Fibroblast of the aortic adventitia (primary cell): ENCODE results near the gene PIK3R5. TPM values are rescaled to one million over a fixed set of nuclear protein-coding genes. Genes with fewer than 3 reads are reported as not detected.

Source experiments
- DNase-seq: peaks from one replicate; pipeline ENCODE4 v3.0.0-alpha.2; 2010; ENCODE audit warnings: low read depth
- H3K4me3 ChIP-seq: 2 replicates; pipeline ENCODE4 v1.5.1; 2011; ENCODE audit warnings: low read depth, mild to moderate bottlenecking, control low read depth, low read length, moderate library complexity
- total RNA-seq: library from RNA; depleted of rRNA; stranded (reverse); fragments of >200 nt; gene quantifications from 2 replicates; pipeline ENCODE4 v1.2.3, GENCODE V29; 2012; ENCODE audit warnings: low replicate concordance
- TF ChIP-seq, protein P1 (sequence below): IDR thresholded peaks from 2 replicates; pipeline ENCODE4 v1.5.1; 2011; ENCODE audit warnings: mild to moderate bottlenecking, low read length, control low read depth, inconsistent platforms; ENCODE audit not compliant: insufficient read depth

Gene PIK3R5
- total RNA-seq, 1 donor: not detected

DNA sequence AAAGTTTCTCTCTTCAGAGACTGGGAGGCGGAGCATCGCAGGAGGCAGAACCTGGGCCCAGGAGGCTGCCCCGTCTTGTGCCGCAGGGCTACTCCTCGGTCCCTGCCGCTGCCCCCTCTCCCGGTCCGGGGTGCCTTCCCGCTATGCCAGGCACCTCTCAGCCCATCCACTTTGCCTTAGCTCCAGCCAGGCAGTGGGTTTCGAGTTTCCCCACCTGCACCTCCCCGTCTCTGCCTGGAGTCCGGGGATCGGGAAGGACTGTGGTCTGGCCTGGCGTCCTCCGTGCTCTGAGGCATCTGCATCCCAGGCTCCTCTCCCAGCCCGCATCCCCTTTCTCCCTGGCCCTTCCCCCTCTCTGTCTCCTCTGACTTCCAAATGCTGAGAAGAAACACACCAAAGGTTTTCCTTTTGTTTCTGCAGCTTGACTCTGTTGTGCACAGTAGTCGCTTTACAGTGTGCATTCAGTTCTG is 71.3 kb downstream of the PIK3R5 start:
- no peak overlapping the region for H3K4me3 ChIP-seq
- TF ChIP-seq, protein P1, sequence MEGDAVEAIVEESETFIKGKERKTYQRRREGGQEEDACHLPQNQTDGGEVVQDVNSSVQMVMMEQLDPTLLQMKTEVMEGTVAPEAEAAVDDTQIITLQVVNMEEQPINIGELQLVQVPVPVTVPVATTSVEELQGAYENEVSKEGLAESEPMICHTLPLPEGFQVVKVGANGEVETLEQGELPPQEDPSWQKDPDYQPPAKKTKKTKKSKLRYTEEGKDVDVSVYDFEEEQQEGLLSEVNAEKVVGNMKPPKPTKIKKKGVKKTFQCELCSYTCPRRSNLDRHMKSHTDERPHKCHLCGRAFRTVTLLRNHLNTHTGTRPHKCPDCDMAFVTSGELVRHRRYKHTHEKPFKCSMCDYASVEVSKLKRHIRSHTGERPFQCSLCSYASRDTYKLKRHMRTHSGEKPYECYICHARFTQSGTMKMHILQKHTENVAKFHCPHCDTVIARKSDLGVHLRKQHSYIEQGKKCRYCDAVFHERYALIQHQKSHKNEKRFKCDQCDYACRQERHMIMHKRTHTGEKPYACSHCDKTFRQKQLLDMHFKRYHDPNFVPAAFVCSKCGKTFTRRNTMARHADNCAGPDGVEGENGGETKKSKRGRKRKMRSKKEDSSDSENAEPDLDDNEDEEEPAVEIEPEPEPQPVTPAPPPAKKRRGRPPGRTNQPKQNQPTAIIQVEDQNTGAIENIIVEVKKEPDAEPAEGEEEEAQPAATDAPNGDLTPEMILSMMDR: no peak
- DNase-seq: no peak

DNA sequence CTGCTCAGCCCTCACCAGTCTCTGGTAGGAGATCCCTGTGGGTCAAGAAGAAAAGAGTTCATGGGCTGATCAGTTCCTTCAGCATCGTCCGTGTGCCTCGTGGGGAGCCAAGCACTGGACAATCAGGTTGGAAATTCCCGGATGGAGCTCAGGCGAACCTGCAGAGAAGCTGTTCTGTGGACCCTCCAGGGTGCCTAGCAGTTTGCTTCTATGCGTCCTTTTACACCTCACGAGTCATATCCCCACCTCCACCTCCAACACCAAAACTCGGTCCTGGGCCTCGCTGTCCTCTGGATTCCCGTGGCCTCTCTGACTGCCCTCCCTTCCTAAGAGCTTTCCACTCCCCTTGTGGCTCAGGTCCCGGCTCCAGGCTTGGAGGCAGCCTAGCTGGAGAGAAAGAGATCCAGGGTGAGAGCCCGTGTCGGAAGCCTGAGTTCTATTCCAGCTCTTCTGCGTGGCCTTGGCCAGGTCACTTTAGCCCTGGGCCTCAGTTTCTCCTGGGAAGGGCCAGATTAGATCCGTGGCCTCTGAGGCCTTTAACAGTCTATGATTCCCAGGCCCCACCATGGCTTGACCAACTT is 71.8 kb downstream of the PIK3R5 start:
- no peak for DNase-seq
- H3K4me3 ChIP-seq: no peak overlapping the region
- TF ChIP-seq, protein P1: no peak

DNA sequence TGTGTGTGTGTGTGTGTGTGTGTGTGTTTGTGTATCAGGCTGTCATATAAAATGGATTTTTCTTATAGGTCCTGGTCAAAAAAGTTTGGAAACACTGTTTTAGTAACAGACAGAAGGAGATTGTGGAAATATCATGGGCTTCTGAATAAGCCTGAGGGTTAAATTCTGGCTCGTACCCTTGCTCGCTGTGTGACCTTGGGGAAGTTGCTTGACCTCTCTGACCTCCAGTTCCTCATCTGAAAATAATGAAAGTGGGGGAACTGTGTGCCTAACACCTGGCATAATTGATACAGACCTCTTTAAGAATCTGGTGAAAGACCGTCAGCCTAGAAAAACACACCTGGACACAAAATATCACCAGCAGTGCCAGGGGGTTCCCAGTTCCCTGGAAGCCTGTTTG is 72.4 kb downstream of the PIK3R5 start:
- no peak for DNase-seq
- H3K4me3 ChIP-seq: no peak overlapping the region
- TF ChIP-seq, protein P1: no peak

- TF ChIP-seq, protein P1: no peak
- no peak overlapping the region for H3K4me3 ChIP-seq
- no peak for DNase-seq
These were observed 73.2 kb downstream of the PIK3R5 start for GRCh38 chr17:8892338-8892690.

DNA sequence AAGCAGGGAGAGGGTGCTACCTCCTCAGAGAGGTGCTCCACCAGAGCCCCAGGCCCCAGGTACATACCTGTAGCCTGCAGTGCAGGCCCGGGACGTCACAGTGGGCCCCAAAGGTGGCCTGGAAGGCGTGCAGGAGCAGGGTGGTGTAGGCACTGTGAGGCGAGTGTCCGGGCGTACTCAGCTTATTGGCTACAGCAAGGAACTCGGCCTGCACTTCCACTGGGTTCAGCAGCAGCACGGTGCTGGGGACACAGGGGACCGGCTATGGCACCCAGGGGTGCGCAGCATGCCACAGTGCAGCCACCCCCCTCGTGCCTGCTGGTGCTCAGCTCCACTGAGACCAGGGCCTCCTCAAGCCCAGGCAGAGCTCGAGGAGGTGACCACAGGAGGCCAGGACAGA is 74.8 kb downstream of the PIK3R5 start:
- H3K4me3 ChIP-seq: no peak overlapping the region
- DNase-seq: no peak
- TF ChIP-seq, protein P1: no peak

DNA sequence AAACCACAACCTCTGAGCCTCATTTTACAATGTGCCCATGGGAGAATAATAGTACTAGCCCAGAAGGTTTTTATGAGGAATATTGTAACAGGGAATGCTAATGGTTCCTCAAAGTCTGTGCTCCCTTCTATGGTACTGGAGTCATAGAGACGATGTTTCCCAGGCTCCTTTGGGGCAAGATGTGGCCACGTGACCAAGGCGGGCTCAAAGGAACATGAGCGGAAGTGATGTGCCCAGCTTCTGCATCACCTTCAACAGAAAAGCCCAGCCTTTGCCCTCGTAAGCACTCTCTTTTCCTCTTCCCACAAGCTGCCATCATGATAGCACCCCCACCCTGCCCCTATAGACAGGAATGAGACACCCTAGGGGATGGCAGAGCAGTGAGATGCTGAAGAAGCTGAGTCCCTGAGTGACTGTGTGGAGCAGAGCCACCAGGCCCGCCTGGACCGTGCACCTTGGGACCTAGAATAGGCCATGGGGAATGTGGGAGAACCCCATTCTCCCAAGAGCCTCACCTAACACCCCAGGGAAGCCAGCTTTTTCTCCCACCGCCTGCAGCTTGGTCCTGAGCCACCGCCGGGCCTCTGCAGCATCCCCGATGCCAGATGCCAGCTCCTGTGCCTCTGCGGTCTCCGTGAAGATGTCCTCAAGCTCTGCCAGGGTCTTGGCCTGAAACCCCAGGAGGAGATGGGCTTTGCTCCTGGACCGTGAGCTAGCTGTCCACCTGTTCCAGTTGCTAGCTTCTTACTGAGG is 75.9 kb downstream of the PIK3R5 start:
- TF ChIP-seq, protein P1: no peak
- DNase-seq: no peak
- no peak overlapping the region for H3K4me3 ChIP-seq
